ENCODE measurements around the gene GAS6.

The GAS6 gene

DNA sequence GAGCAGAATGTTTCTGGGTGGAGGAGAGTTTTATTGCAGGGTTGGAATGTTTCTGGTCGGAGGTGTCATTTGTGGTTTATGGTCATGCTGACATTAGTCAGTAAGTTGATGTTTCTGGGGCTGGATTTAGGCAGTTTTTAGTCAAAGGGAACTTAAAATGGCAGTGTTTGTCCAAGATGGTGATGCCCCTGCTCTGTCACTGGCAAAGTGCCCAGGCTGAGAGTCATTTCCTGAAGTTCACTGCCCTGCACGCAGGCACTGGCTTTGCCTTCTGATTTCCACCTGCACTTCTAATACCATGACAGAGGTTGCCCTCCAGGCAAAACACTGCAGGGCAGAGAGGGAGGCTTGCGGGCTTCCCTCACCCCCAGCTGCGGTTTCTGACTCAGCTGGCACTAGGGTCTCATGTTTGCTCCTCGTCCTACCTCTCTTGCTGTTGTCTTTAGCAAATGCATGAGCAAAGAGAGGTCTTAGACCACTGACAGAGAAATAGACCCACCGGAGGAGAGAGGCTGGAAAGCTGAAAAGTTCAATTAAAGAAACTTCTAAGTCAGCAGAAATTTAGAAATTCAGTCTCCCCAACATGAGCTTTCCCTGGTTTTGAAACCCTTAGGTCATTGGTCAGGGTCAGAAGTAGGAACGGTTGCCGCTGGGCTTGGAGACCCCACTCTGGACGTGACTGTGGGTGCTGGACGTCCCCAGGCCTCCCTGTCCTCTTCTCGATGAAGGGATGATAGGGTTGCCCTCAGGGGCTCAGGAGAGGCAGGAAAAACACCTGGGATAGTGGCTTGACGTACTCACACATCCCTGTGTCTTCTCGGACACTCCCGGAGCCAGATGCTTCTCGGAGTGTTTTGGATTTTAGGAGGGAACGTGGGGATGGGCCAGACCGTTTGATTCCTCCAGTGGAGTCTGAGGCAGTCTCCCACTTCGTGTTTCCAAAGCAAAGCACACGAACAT, 78.5 kb downstream of the GAS6 start:
- TF ChIP-seq, protein P1, sequence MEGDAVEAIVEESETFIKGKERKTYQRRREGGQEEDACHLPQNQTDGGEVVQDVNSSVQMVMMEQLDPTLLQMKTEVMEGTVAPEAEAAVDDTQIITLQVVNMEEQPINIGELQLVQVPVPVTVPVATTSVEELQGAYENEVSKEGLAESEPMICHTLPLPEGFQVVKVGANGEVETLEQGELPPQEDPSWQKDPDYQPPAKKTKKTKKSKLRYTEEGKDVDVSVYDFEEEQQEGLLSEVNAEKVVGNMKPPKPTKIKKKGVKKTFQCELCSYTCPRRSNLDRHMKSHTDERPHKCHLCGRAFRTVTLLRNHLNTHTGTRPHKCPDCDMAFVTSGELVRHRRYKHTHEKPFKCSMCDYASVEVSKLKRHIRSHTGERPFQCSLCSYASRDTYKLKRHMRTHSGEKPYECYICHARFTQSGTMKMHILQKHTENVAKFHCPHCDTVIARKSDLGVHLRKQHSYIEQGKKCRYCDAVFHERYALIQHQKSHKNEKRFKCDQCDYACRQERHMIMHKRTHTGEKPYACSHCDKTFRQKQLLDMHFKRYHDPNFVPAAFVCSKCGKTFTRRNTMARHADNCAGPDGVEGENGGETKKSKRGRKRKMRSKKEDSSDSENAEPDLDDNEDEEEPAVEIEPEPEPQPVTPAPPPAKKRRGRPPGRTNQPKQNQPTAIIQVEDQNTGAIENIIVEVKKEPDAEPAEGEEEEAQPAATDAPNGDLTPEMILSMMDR (IDR thresholded peaks at IDR 0.05; ENCODE audit: insufficient read depth, low read length, poor library complexity, severe bottlenecking) = no peak
- Histone ChIP-seq H3K27me3 (replicated peaks; ENCODE audit: control insufficient read depth, insufficient read depth, low read length) (no peaks in the 10 kb centered on the region; the same call in none of the 2 replicates), H3K4me3 (replicated peaks; ENCODE audit: low read depth, low read length) (no peak overlapping the region), H3K36me3 (ENCODE audit: control insufficient read depth, insufficient read depth, low read length) (no peaks in the 10 kb centered on the region)
- no peak for DNase-seq (ENCODE audit: extremely low read depth, insufficient read length)

DNA sequence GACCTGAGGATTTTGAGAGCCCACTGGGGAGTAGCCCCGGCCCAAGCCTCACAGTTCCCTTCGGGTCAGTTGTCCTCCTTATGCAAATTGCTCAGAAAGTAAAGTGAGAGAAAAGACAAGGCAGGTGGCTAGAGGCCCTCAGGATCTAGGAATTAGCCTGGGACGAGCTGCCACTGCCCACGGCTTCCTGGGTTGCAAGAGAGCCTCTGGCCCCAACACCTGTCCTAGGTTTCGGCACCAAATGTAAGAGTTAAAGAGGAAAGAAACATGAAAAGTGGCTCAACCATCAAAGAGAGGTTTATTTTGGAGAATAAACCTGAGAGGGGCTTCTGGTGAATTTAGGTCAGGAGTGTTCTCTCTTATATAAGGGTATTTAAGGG, 79.2 kb downstream of the GAS6 start:
- no peaks in the 10 kb centered on the region for H3K36me3 ChIP-seq (ENCODE audit: control insufficient read depth, insufficient read depth, low read length)
- TF ChIP-seq, protein P1 (IDR thresholded peaks at IDR 0.05; ENCODE audit: insufficient read depth, low read length, poor library complexity, severe bottlenecking) = no peak
- H3K4me3 ChIP-seq (replicated peaks; ENCODE audit: low read depth, low read length) = no peak overlapping the region
- H3K27me3 ChIP-seq (replicated peaks; ENCODE audit: control insufficient read depth, insufficient read depth, low read length) = no peaks in the 10 kb centered on the region; the same call in none of the 2 replicates
- DNase-seq (ENCODE audit: extremely low read depth, insufficient read length) = no peak

DNA sequence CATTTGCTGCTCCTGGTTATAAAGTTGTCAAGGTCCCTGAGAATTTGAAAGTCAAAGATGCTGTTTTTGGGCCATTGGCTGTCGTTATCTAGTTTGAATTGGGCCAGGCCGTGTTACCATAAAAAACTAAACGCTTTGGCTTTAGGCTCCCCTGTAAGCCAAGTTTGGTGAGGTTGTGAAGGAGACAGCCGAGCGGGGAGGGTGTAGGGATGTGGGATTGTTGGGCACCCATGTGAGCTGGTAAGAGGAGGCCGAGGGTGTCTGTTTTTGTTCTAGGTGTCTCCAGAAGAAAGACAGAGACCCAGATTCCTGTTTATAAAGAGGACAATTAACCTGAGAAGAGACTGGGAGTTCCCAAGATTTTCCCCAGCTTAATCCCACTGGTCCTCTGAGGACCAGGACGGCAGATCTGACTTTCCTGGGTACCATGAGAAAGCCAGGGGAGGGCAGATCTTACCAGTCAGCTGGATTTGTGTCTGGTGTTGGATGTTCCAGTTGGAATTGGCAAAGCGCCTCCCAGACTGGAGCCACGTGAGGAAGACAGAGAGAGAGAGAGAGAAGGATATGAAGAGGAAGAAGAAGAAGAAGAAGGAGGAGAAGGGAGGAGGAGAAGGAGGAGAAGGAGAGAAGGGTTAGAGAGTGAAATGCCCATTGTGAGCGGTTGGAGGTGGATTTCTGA, 79.8 kb downstream of the GAS6 start:
- Histone ChIP-seq H3K36me3 (ENCODE audit: control insufficient read depth, insufficient read depth, low read length) (no peaks in the 10 kb centered on the region), H3K27me3 (replicated peaks; ENCODE audit: control insufficient read depth, insufficient read depth, low read length) (no peaks in the 10 kb centered on the region; the same call in none of the 2 replicates), H3K4me3 (replicated peaks; ENCODE audit: low read depth, low read length) (no peak overlapping the region)
- TF ChIP-seq, protein P1 (IDR thresholded peaks at IDR 0.05; ENCODE audit: insufficient read depth, low read length, poor library complexity, severe bottlenecking) = no peak
- no peak for DNase-seq (ENCODE audit: extremely low read depth, insufficient read length)

DNA sequence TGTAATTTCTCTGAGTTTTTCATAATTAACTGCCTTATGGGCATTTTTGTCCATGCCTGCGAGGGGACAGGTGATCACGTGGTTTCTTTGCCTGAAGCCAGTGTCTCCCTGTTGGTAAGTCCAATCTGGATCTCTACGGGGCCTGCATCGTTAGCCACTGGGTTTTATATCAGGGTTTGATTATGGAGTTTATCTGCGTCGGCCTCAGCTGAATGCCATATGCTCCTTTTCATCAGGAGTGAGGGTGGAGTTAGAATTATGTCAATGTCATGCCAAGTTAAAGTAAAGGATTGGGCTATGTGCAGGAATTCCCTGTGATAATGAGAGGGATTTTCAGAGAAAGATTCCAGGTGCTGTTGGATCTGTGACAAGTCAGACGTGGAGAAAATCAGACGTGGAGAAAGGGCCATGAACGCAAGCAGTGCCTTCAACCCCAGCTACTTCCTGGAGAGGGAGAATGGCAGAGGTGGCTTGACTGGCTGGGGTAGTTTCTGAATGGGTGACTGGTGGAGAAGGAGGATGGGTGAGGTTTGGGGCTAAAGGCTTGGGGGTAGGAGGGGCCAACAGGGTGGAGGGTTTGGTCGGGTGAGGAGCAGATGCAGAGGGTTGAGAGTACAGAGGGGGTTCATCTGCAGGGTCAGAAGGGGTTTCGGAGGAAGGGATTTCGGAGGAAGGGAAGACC, 80.5 kb downstream of the GAS6 start:
- H3K27me3 ChIP-seq (replicated peaks; ENCODE audit: control insufficient read depth, insufficient read depth, low read length) = no peaks in the 10 kb centered on the region; the same call in none of the 2 replicates
- TF ChIP-seq, protein P1 (IDR thresholded peaks at IDR 0.05; ENCODE audit: insufficient read depth, low read length, poor library complexity, severe bottlenecking) = no peak
- H3K4me3 ChIP-seq (replicated peaks; ENCODE audit: low read depth, low read length) = no peak overlapping the region
- H3K36me3 ChIP-seq (ENCODE audit: control insufficient read depth, insufficient read depth, low read length) = no peaks in the 10 kb centered on the region
- no peak for DNase-seq (ENCODE audit: extremely low read depth, insufficient read length)

DNA sequence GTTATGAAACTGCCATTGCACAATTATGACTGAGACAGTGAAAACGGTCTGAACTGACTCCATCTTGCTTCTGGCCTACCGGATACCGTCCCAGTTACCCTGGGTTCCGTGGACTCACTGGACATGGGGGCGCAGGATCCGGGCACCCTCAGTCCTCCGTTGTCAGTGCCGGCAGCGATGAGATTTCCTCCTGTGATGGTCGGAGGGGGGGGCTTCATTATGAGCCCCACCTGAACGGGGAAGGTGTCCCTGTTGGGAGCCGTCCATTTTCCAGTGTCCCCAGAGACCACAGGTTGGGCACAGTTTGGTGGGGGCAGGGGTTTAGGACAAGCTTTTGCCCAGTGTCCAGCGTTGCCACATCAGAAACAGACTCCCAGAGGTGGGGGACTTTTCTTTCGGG, 81.4 kb downstream of the GAS6 start:
- Histone ChIP-seq H3K36me3 (ENCODE audit: control insufficient read depth, insufficient read depth, low read length) (no peaks in the 10 kb centered on the region), H3K4me3 (replicated peaks; ENCODE audit: low read depth, low read length) (no peak overlapping the region), H3K27me3 (replicated peaks; ENCODE audit: control insufficient read depth, insufficient read depth, low read length) (no peaks in the 10 kb centered on the region; the same call in none of the 2 replicates)
- TF ChIP-seq, protein P1 (IDR thresholded peaks at IDR 0.05; ENCODE audit: insufficient read depth, low read length, poor library complexity, severe bottlenecking) = no peak
- no peak for DNase-seq (ENCODE audit: extremely low read depth, insufficient read length)
